MM.1S (cell line): ENCODE measurements around the gene LRPAP1.

Source experiments
- CTCF ChIP-seq: fragments of 300-600 bp; sonication (generic); IDR thresholded peaks from 2 replicates; pipeline ENCODE4 v1.5.1; 2016; ENCODE audit warnings: antibody characterized with exemption, low read length, mixed read lengths
- EZH2 ChIP-seq: fragments of 300-600 bp; sonication (generic); optimal IDR thresholded peaks from 2 replicates; pipeline ENCODE3; 2017; ENCODE audit warnings: low read depth, mild to moderate bottlenecking, antibody characterized with exemption, low read length, mixed read lengths

GRCh38 chr4:3501126-3501824, 30.9 kb downstream of the LRPAP1 start:
- TF ChIP-seq CTCF (no peak), EZH2 (no peak)
